Neuronal stem cell (in vitro differentiated cells): Measurements from ENCODE around the gene DAGLB.

Source experiments
- DNase-seq: peaks from one replicate; pipeline ENCODE4 v3.0.0-alpha.2; 2013; ENCODE audit warnings: low spot score
- H2AFZ ChIP-seq: one replicate; pipeline ENCODE4 v1.6.1; 2013; ENCODE audit warnings: mild to moderate bottlenecking, low read length, inconsistent platforms
- H2AK5ac ChIP-seq: 2 replicates; pipeline ENCODE4 v1.6.1; 2013; ENCODE audit warnings: low read depth, mild to moderate bottlenecking, inconsistent platforms, low read length, moderate library complexity, mixed read lengths
- H2BK120ac ChIP-seq: 2 replicates; pipeline ENCODE4 v1.6.1; 2013; ENCODE audit warnings: low read depth, mild to moderate bottlenecking, inconsistent platforms, low read length, moderate library complexity, mixed read lengths
- H2BK12ac ChIP-seq: one replicate; pipeline ENCODE4 v1.6.1; 2013; ENCODE audit warnings: low read length, inconsistent platforms
- H2BK15ac ChIP-seq: 2 replicates; pipeline ENCODE4 v1.6.1; 2013; ENCODE audit warnings: mild to moderate bottlenecking, low read length, inconsistent platforms, mixed read lengths
- H2BK5ac ChIP-seq: one replicate; pipeline ENCODE4 v1.6.1; 2013; ENCODE audit warnings: inconsistent platforms, mild to moderate bottlenecking, low read length, moderate library complexity
- H3K14ac ChIP-seq: one replicate; pipeline ENCODE4 v1.6.1; 2013; ENCODE audit warnings: low read length, inconsistent platforms
- H3K18ac ChIP-seq: 2 replicates; pipeline ENCODE4 v1.6.1; 2013; ENCODE audit warnings: low read length, inconsistent platforms
- H3K23ac ChIP-seq: 2 replicates; pipeline ENCODE4 v1.6.1; 2013; ENCODE audit warnings: low read depth, mild to moderate bottlenecking, mixed read lengths, low read length, inconsistent platforms; ENCODE audit not compliant: poor library complexity
- H3K27ac ChIP-seq: replicated peaks from 3 replicates; pipeline ENCODE4 v1.5.1; 2013; ENCODE audit warnings: low read length, inconsistent platforms
- H3K27me3 ChIP-seq, 3 experiments: 2 replicates each; pipeline ENCODE4 v1.6.1; 2013; ENCODE audit warnings: low read length in 3 of 3, mild to moderate bottlenecking in 2 of 3, inconsistent platforms in 1 of 3, low read depth in 1 of 3, mixed read lengths in 1 of 3, moderate library complexity in 1 of 3; ENCODE audit not compliant: control insufficient read depth in 3 of 3, insufficient read depth in 3 of 3
- H3K36me3 ChIP-seq, 2 donors: replicated peaks in 1 of 2; 2 replicates each; pipeline ENCODE4 v1.6.1; 2013; ENCODE audit warnings: low read length in 2 of 2; ENCODE audit not compliant: control insufficient read depth in 2 of 2, insufficient read depth in 2 of 2
- H3K4ac ChIP-seq: 2 replicates; pipeline ENCODE4 v1.6.1; 2013; ENCODE audit warnings: inconsistent platforms, mild to moderate bottlenecking, low read length, moderate library complexity
- H3K4me1 ChIP-seq, 2 donors: 1 replicate in 1 of 2; 2 replicates in 1 of 2; pipeline ENCODE4 v1.6.1; 2013; ENCODE audit warnings: low read length in 2 of 2, low read depth in 1 of 2; ENCODE audit not compliant: control insufficient read depth in 2 of 2, insufficient read depth in 1 of 2
- H3K4me2 ChIP-seq: one replicate; pipeline ENCODE4 v1.6.1; 2013; ENCODE audit warnings: mild to moderate bottlenecking, low read length, inconsistent platforms; ENCODE audit not compliant: insufficient read depth, poor library complexity, severe bottlenecking
- H3K4me3 ChIP-seq, 2 donors: 2 replicates each; pipeline ENCODE4 v1.5.1; 2013; ENCODE audit warnings: low read length in 2 of 2, mild to moderate bottlenecking in 2 of 2, inconsistent platforms in 1 of 2, moderate library complexity in 1 of 2
- H3K79me1 ChIP-seq: one replicate; pipeline ENCODE4 v1.6.1; 2013; ENCODE audit warnings: low read depth, mild to moderate bottlenecking, inconsistent platforms, low read length, moderate library complexity
- H3K9ac ChIP-seq: one replicate; pipeline ENCODE4 v1.6.1; 2013; ENCODE audit warnings: mild to moderate bottlenecking, low read depth, low read length, inconsistent platforms; ENCODE audit not compliant: poor library complexity
- H3K9me3 ChIP-seq, 2 donors: replicated peaks in 1 of 2; 2 replicates each; pipeline versions ENCODE3 to v1.6.1; 2013; ENCODE audit warnings: low read length in 2 of 2, mild to moderate bottlenecking in 2 of 2, inconsistent platforms in 1 of 2, low read depth in 1 of 2, mixed read lengths in 1 of 2, moderate library complexity in 1 of 2; ENCODE audit not compliant: control insufficient read depth in 2 of 2, insufficient read depth in 1 of 2
- H4K8ac ChIP-seq: one replicate; pipeline ENCODE4 v1.6.1; 2013; ENCODE audit warnings: low read depth, mild to moderate bottlenecking, inconsistent platforms, low read length, moderate library complexity
- H4K91ac ChIP-seq: one replicate; pipeline ENCODE4 v1.6.1; 2013; ENCODE audit warnings: low read length, low read depth, mild to moderate bottlenecking, inconsistent platforms; ENCODE audit not compliant: poor library complexity
- WGBS, 2 donors: extraction: QIAGEN DNeasy Blood & Tissue Kit; methylation state at CpG; one replicate each; pipeline ENCODE4 v1.1.7; 2013; ENCODE audit warnings: missing lambda C conversion rate in 2 of 2, mixed read lengths in 1 of 2; ENCODE audit not compliant: insufficient read length in 2 of 2, insufficient replicate concordance in 1 of 2; ENCODE audit errors: extremely low coverage in 2 of 2; 5-methylcytosine and 5-hydroxymethylcytosine counted together

DAGLB gene

GRCh38 chr7:6409944-6410693 is 37.6 kb downstream of the DAGLB start:
- Histone ChIP-seq H2BK12ac (no peak overlapping the region), H3K18ac (peak overlapping the region; percentile 54), H2BK15ac (no peak overlapping the region), H2AK5ac (no peak overlapping the region), H2BK120ac (no peak overlapping the region), H3K4me2 (no peak overlapping the region), H3K14ac (no peak overlapping the region), H3K4me3 (no peak overlapping the region), H3K23ac (peak overlapping the region; percentile 37), H3K9me3 (peaks cover 0 to 2% of the 10 kb centered on the region in 2 donors), H2BK5ac (no peak overlapping the region), H3K4me1 (peaks cover 0 to 4% of the 10 kb centered on the region in 2 donors), H4K91ac (no peak overlapping the region), H3K27me3 (no peaks in the 10 kb centered on the region), H2AFZ (no peak overlapping the region), H3K79me1 (no peaks in the 10 kb centered on the region), H3K4ac (no peak overlapping the region), H3K36me3 (peaks cover 48 to 90% of the 10 kb centered on the region in 2 donors), H4K8ac (no peak overlapping the region), H3K9ac (peak overlapping the region; percentile 14), H3K27ac (no peak overlapping the region)
- DNase-seq = no peak
- no CpG with 5 or more reads among the region's 34 CpGs for WGBS, 2 donors

DNA sequence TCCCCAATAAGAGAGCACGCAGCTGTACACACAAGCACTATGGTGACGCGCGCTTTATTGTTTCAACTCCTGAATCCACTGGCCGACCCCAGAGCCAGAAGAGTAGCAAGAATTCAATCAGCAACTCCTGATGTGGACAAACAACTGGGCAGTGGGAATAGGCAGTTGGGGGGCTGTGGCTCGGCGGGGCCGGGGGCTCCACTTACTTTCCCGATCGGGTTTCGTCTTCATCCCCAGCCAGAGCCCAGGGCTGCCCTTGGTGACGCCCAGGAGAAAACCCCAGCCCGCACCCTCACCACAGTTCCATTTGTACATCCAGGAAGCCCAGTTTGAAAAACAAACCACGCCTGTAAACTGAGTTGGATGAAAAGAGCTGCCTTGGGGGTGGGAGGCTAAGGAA is 38.7 kb downstream of the DAGLB start:
- Histone ChIP-seq H2BK5ac (peak overlapping the region; percentile 0), H3K4me3 (no peak overlapping the region), H2BK120ac (no peak overlapping the region), H2BK15ac (no peak overlapping the region), H3K14ac (no peak overlapping the region), H2AFZ (no peak overlapping the region), H3K4me2 (no peak overlapping the region), H3K23ac (no peak overlapping the region), H3K18ac (no peak overlapping the region), H3K36me3 (peaks cover 44 to 90% of the 10 kb centered on the region in 2 donors), H4K8ac (no peak overlapping the region), H3K27me3 (no peaks in the 10 kb centered on the region), H3K9ac (no peak overlapping the region), H3K4ac (no peak overlapping the region), H4K91ac (no peak overlapping the region), H2AK5ac (no peak overlapping the region), H3K27ac (no peak overlapping the region), H3K4me1 (peaks cover 0 to 4% of the 10 kb centered on the region in 2 donors), H2BK12ac (no peak overlapping the region), H3K79me1 (no peaks in the 10 kb centered on the region), H3K9me3 (peaks cover 0 to 2% of the 10 kb centered on the region in 2 donors)
- no peak for DNase-seq
- WGBS, 2 donors = no CpG with 5 or more reads among the region's 14 CpGs

- Histone ChIP-seq H3K4me1 (peaks cover 0 to 4% of the 10 kb centered on the region in 2 donors), H4K8ac (no peak overlapping the region), H2BK5ac (no peak overlapping the region), H3K14ac (no peak overlapping the region), H3K4me2 (no peak overlapping the region), H3K18ac (no peak overlapping the region), H3K23ac (no peak overlapping the region), H3K9me3 (no peaks in the 10 kb centered on the region), H3K9ac (no peak overlapping the region), H3K36me3 (peaks cover 41 to 95% of the 10 kb centered on the region in 2 donors), H4K91ac (no peak overlapping the region), H2BK120ac (no peak overlapping the region), H2AFZ (no peak overlapping the region), H3K27ac (no peak overlapping the region), H3K4me3 (no peak overlapping the region), H3K27me3 (no peaks in the 10 kb centered on the region), H2AK5ac (no peak overlapping the region), H3K4ac (no peak overlapping the region), H3K79me1 (no peaks in the 10 kb centered on the region), H2BK15ac (no peak overlapping the region), H2BK12ac (no peak overlapping the region)
- DNase-seq = no peak
- no CpG with 5 or more reads among the region's 4 CpGs for WGBS, 2 donors
Measured at GRCh38 chr7:6407434-6407833, 40.3 kb downstream of the DAGLB start.

- no peak overlapping the region for H3K14ac ChIP-seq
- H3K79me1 ChIP-seq = peaks cover 2% of the 10 kb centered on the region
- peaks cover 0 to 4% of the 10 kb centered on the region in 2 donors for H3K4me1 ChIP-seq
- no peak overlapping the region for H4K91ac ChIP-seq
- no peak overlapping the region for H2BK5ac ChIP-seq
- no peak overlapping the region for H3K23ac ChIP-seq
- no peak overlapping the region for H3K4me2 ChIP-seq
- H2BK12ac ChIP-seq = no peak overlapping the region
- no peak overlapping the region for H3K4me3 ChIP-seq
- no peak overlapping the region for H3K27ac ChIP-seq
- H4K8ac ChIP-seq = no peak overlapping the region
- no CpG with 5 or more reads among the region's 5 CpGs for WGBS, 2 donors
- no peaks in the 10 kb centered on the region for H3K9me3 ChIP-seq
- H2AK5ac ChIP-seq = no peak overlapping the region
- H3K9ac ChIP-seq = no peak overlapping the region
- H2AFZ ChIP-seq = no peak overlapping the region
- H3K18ac ChIP-seq = no peak overlapping the region
- H2BK120ac ChIP-seq = no peak overlapping the region
- no peaks in the 10 kb centered on the region for H3K27me3 ChIP-seq
- DNase-seq = no peak
- H3K36me3 ChIP-seq = peaks cover 49 to 94% of the 10 kb centered on the region in 2 donors
- H3K4ac ChIP-seq = no peak overlapping the region
- H2BK15ac ChIP-seq = no peak overlapping the region
Measured at GRCh38 chr7:6406121-6406520, 41.6 kb downstream of the DAGLB start.
